H1 (cell line): ENCODE data around the gene VEPH1. TPM values are rescaled to one million over a fixed set of nuclear protein-coding genes. Genes with fewer than 3 reads are reported as not detected.

Source experiments
- CTCF ChIA-PET: fragments of 300-600 bp; sonication (Branson Sonifier 250); formaldehyde crosslinking; loops from one replicate; lab custom pipeline; 2021; ENCODE audit not compliant: partially characterized antibody; lab: Charles Lee
- POLR2A ChIA-PET: fragments of 300-600 bp; sonication (Branson Sonifier 250); formaldehyde crosslinking; loops from one replicate; lab custom pipeline; 2021; ENCODE audit warnings: inconsistent platforms; ENCODE audit not compliant: partially characterized antibody; lab: Charles Lee
- DNase-seq, 2 experiments: peaks; one replicate each; pipeline versions ENCODE4 v3.0.0 to v3.0.0-alpha.2; 2010 to 2022; ENCODE audit warnings: low spot score in 2 of 2, low read depth in 1 of 2, mixed read lengths in 1 of 2
- FAIRE-seq: peaks from 2 replicates; lab custom pipeline; 2011; peaks lifted over from hg19 to GRCh38; lab: Jason Lieb, UNC
- H2AFZ ChIP-seq: 2 replicates; pipeline ENCODE4 v1.8.1; 2012; ENCODE audit warnings: low read length, inconsistent platforms
- H2AK5ac ChIP-seq: 2 replicates; pipeline ENCODE4 v1.6.1; 2013; ENCODE audit warnings: low read depth, low read length
- H2BK120ac ChIP-seq: replicated peaks from 2 replicates; pipeline ENCODE3; 2013; ENCODE audit warnings: low read depth, low read length, inconsistent platforms
- H2BK12ac ChIP-seq: 2 replicates; pipeline ENCODE4 v1.6.1; 2013; ENCODE audit warnings: low read depth, low read length
- H2BK15ac ChIP-seq: 2 replicates; pipeline ENCODE4 v1.6.1; 2013; ENCODE audit warnings: low read length
- H2BK20ac ChIP-seq: 2 replicates; pipeline ENCODE4 v1.6.1; 2013; ENCODE audit warnings: low read length
- H2BK5ac ChIP-seq: 2 replicates; pipeline ENCODE4 v1.6.1; 2013; ENCODE audit warnings: low read depth, low read length
- H3K14ac ChIP-seq: 2 replicates; pipeline ENCODE4 v1.6.1; 2013; ENCODE audit warnings: inconsistent platforms; ENCODE audit not compliant: insufficient read length
- H3K18ac ChIP-seq: 2 replicates; pipeline ENCODE4 v1.6.1; 2013; ENCODE audit warnings: low read length; ENCODE audit errors: extremely low read depth
- H3K23ac ChIP-seq: 2 replicates; pipeline ENCODE4 v1.6.1; 2013; ENCODE audit warnings: inconsistent platforms; ENCODE audit not compliant: insufficient read length
- H3K23me2 ChIP-seq: 2 replicates; pipeline ENCODE4 v1.6.1; 2013; ENCODE audit warnings: low read depth, low read length
- H3K27ac ChIP-seq: 2 replicates; pipeline ENCODE4 v1.6.1; 2011; ENCODE audit warnings: low read depth, low read length, inconsistent platforms
- H3K27me3 ChIP-seq, 4 experiments: replicated peaks in 1 of 4; 1 replicate in 1 of 4; 2 replicates in 3 of 4; pipeline versions ENCODE4 v1.6.1 to v1.8.1; 2011 to 2013; ENCODE audit warnings: low read length in 3 of 4, mild to moderate bottlenecking in 3 of 4, inconsistent platforms in 2 of 4, mixed read lengths in 2 of 4, moderate library complexity in 1 of 4; ENCODE audit not compliant: control insufficient read depth in 3 of 4, insufficient read depth in 3 of 4; ENCODE audit errors: extremely low read depth in 1 of 4
- H3K36me3 ChIP-seq, 4 experiments: 2 replicates each; pipeline versions ENCODE4 v1.6.1 to v1.8.1; 2011 to 2013; ENCODE audit warnings: mild to moderate bottlenecking in 4 of 4, low read length in 3 of 4, moderate library complexity in 2 of 4, control low read depth in 1 of 4, inconsistent platforms in 1 of 4; ENCODE audit not compliant: insufficient read depth in 4 of 4, control insufficient read depth in 2 of 4
- H3K4ac ChIP-seq: replicated peaks from 2 replicates; pipeline ENCODE3; 2013; ENCODE audit warnings: low read length, low read depth, mixed read lengths, inconsistent platforms; ENCODE audit not compliant: insufficient read length
- H3K4me1 ChIP-seq, 4 experiments: replicated peaks in 1 of 4; 1 replicate in 1 of 4; 2 replicates in 3 of 4; pipeline versions ENCODE4 v1.6.1 to v1.8.1; 2011 to 2013; ENCODE audit warnings: low read length in 3 of 4, inconsistent platforms in 2 of 4, mixed read lengths in 1 of 4; ENCODE audit not compliant: insufficient read depth in 4 of 4, control insufficient read depth in 3 of 4
- H3K4me2 ChIP-seq, 2 experiments: 2 replicates each; pipeline versions ENCODE4 v1.6.1 to v1.8.1; 2011 to 2013; ENCODE audit warnings: low read depth in 2 of 2, low read length in 2 of 2, control low read depth in 1 of 2, inconsistent platforms in 1 of 2, mild to moderate bottlenecking in 1 of 2; ENCODE audit not compliant: insufficient read depth in 1 of 2
- H3K4me3 ChIP-seq, 4 experiments: fragments of 200-600, 300-600 bp in 1 of 4; sonication (generic), shearing (Covaris generic), sonication (Bioruptor Twin) in 1 of 4; 2 replicates each; pipeline versions ENCODE4 v1.5.1 to v1.8.1; 2011 to 2016; ENCODE audit warnings: low read length in 4 of 4, low read depth in 3 of 4, control low read depth in 2 of 4, inconsistent platforms in 2 of 4, mild to moderate bottlenecking in 2 of 4, mixed read lengths in 1 of 4, moderate library complexity in 1 of 4; ENCODE audit not compliant: insufficient read depth in 2 of 4; ENCODE audit errors: extremely low read depth in 1 of 4
- H3K56ac ChIP-seq: replicated peaks from 2 replicates; pipeline ENCODE3; 2013; ENCODE audit warnings: low read depth, mild to moderate bottlenecking, mixed read lengths, low read length, inconsistent platforms; ENCODE audit not compliant: insufficient read length
- H3K79me1 ChIP-seq: 2 replicates; pipeline ENCODE4 v1.6.1; 2013; ENCODE audit warnings: low read depth, low read length, control low read depth
- H3K79me2 ChIP-seq, 2 experiments: 2 replicates each; pipeline versions ENCODE4 v1.6.1 to v1.8.1; 2012 to 2013; ENCODE audit warnings: low read length in 2 of 2, mild to moderate bottlenecking in 2 of 2, inconsistent platforms in 1 of 2; ENCODE audit not compliant: insufficient read depth in 2 of 2, control insufficient read depth in 1 of 2
- H3K9ac ChIP-seq, 4 experiments: replicated peaks in 1 of 4; 1 replicate in 1 of 4; 2 replicates in 3 of 4; pipeline versions ENCODE4 v1.6.1 to v1.8.1; 2011 to 2013; ENCODE audit warnings: low read depth in 3 of 4, low read length in 3 of 4, control low read depth in 2 of 4, mild to moderate bottlenecking in 2 of 4, moderate library complexity in 2 of 4, inconsistent platforms in 1 of 4; ENCODE audit errors: extremely low read depth in 1 of 4
- H3K9me3 ChIP-seq, 2 experiments: 2 replicates each; pipeline versions ENCODE4 v1.6.1 to v1.8.1; 2012 to 2013; ENCODE audit warnings: mild to moderate bottlenecking in 2 of 2, moderate library complexity in 2 of 2, control low read depth in 1 of 2, inconsistent platforms in 1 of 2, low read depth in 1 of 2, low read length in 1 of 2, mixed read lengths in 1 of 2; ENCODE audit not compliant: insufficient read depth in 2 of 2
- H4K20me1 ChIP-seq, 2 experiments: replicated peaks in 1 of 2; 2 replicates each; pipeline versions ENCODE3 to v1.8.1; 2011 to 2013; ENCODE audit warnings: inconsistent platforms in 2 of 2, low read length in 2 of 2, mild to moderate bottlenecking in 1 of 2; ENCODE audit not compliant: insufficient read depth in 2 of 2, control insufficient read depth in 1 of 2
- H4K5ac ChIP-seq: 2 replicates; pipeline ENCODE4 v1.6.1; 2013; ENCODE audit warnings: low read length, low read depth, mixed read lengths, inconsistent platforms; ENCODE audit not compliant: insufficient read length
- H4K8ac ChIP-seq: 2 replicates; pipeline ENCODE4 v1.8.0; 2013; ENCODE audit warnings: mild to moderate bottlenecking, moderate library complexity, low read length, inconsistent platforms; ENCODE audit not compliant: insufficient read depth; ENCODE audit errors: extremely low read depth
- H4K91ac ChIP-seq: replicated peaks from 2 replicates; pipeline ENCODE3; 2013; ENCODE audit warnings: low read length, mixed read lengths, inconsistent platforms; ENCODE audit not compliant: insufficient read length
- CBX8 ChIP-seq: fragments of 300-800, 300-1000 bp; sonication (generic); IDR thresholded peaks from 2 replicates; pipeline ENCODE4 v1.7.1; 2016; ENCODE audit warnings: low read depth, low read length, borderline replicate concordance
- KDM4A ChIP-seq: IDR thresholded peaks from one replicate; pipeline ENCODE4 v1.7.1; 2012; ENCODE audit warnings: low read depth, mild to moderate bottlenecking, moderate library complexity, low read length, inconsistent platforms; ENCODE audit not compliant: severe bottlenecking
- SP1 ChIP-seq: IDR thresholded peaks from 2 replicates; pipeline ENCODE4 v1.6.1; 2011; ENCODE audit warnings: low read depth, low read length
- SRF ChIP-seq: IDR thresholded peaks from 2 replicates; pipeline ENCODE4 v1.6.1; 2011; ENCODE audit warnings: mild to moderate bottlenecking, low read depth, low read length, moderate library complexity
- TCF12 ChIP-seq: IDR thresholded peaks from 2 replicates; pipeline ENCODE4 v1.6.1; 2011; ENCODE audit warnings: low read depth, mild to moderate bottlenecking, low read length
- YY1 ChIP-seq: IDR thresholded peaks from 2 replicates; pipeline ENCODE4 v1.6.1; 2011; ENCODE audit warnings: low read depth, mild to moderate bottlenecking, low read length
- WGBS, 2 experiments: shearing (Covaris generic) in 1 of 2; methylation state at CpG; one replicate each; pipeline versions ENCODE4 v1.1.6 to v1.1.7; 2013 to 2015; ENCODE audit warnings: low lambda C conversion rate in 2 of 2, mixed read lengths in 2 of 2, inconsistent platforms in 1 of 2, low coverage in 1 of 2, missing lambda C conversion rate in 1 of 2; ENCODE audit not compliant: insufficient replicate concordance in 2 of 2, insufficient coverage in 1 of 2, insufficient read length in 1 of 2; ENCODE audit errors: extremely low coverage in 1 of 2, missing lambda C conversion rate in 1 of 2; 5-methylcytosine and 5-hydroxymethylcytosine counted together
- polyA plus RNA-seq, 7 experiments: library from polyadenylated mRNA; depleted of rRNA in 3 of 7; stranded (reverse) in 5 of 7; unstranded in 2 of 7; fragments of >200 nt in 5 of 7; fragments of 200-250 nt in 2 of 7; gene quantifications; 1 replicate in 5 of 7; 2 replicates in 1 of 7; 4 replicates in 1 of 7; pipeline versions ENCODE4 v1.2.1 to v1.2.3, GENCODE V29; 2011 to 2013; ENCODE audit warnings: missing spikeins in 2 of 7, mixed read lengths in 2 of 7
- total RNA-seq: library from RNA; stranded (reverse); fragmentation: NEBNext Ultra II Directional; extraction: Animal tissue kit (Norgen Biotek cat#: 25700); gene quantifications from 2 replicates; pipeline ENCODE4 v1.2.1, GENCODE V29; 2021

The VEPH1 gene
- total and polyA plus RNA-seq, 2 of the 8 experiments (the other 6 are each of a cell fraction or from before 2014, with no cell fraction given), result 12.0 to 18.3 TPM

DNA sequence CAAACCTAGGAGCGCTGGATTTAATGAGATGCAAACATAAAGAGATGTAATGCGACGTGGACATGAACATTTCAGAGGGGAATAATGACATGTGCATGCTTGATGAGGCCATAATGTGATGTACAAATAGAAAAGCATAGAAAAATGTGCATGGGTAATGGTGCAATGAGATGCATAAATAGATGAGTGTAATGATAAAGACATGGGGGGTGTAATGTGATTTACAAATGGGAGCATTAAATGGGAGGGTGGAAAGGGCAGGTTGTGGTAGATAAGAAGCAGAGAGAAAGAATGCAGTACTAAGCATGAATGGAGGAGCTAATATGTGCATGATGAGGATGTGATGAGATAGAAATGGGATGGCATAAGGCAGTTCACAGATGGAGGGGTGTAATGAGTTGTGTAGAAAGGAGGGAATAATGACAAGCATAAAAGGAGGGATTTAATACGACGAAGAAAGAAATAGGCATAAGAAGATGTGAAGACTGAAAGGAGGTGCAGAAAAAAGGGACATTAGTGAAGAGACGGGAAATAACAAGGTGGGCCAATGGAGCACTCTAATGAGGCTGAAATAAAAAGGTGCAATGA is 205.8 kb downstream of the VEPH1 start:
- Histone ChIP-seq H3K4me1 (peaks cover 0 to 2% (median 0%) of the 10 kb centered on the region in 4 experiments; a peak in 1 of 7 replicates), H3K18ac (no peak overlapping the region), H4K91ac (no peak overlapping the region), H3K4me3 (no peak overlapping the region), H4K20me1 (no peaks in the 10 kb centered on the region), H3K27me3 (no peaks in the 10 kb centered on the region), H3K79me1 (no peaks in the 10 kb centered on the region), H3K4me2 (no peak overlapping the region), H2BK15ac (no peak overlapping the region), H3K9ac (no peak overlapping the region), H3K27ac (no peak overlapping the region), H2AK5ac (no peak overlapping the region), H3K23ac (no peak overlapping the region), H3K9me3 (no peaks in the 10 kb centered on the region), H3K36me3 (no peaks in the 10 kb centered on the region), H3K56ac (no peak overlapping the region), H3K4ac (no peak overlapping the region), H4K8ac (no peak overlapping the region), H2BK120ac (no peak overlapping the region), H3K79me2 (no peaks in the 10 kb centered on the region), H3K14ac (no peak overlapping the region), H2BK20ac (no peak overlapping the region), H2AFZ (no peak overlapping the region), H3K23me2 (no peaks in the 10 kb centered on the region), H2BK12ac (no peak overlapping the region), H2BK5ac (no peak overlapping the region), H4K5ac (no peak overlapping the region)
- ChIA-PET CTCF (no interaction called here), POLR2A (no interaction called here)
- 85 to 100% methylated on average over 2 to 6 of the region's 6 CpGs for WGBS, 2 experiments
- DNase-seq (no peak), FAIRE-seq (no peak)
- TF ChIP-seq SP1 (no peak), TCF12 (no peak), YY1 (no peak), CBX8 (no peak), SRF (no peak), KDM4A (no peak)
- TF ChIP-seq, all 59 proteins: peak for 0
